Progenitor cell of endocrine pancreas (in vitro differentiated cells): ENCODE results near the gene FREM1. TPM values are rescaled to one million over a fixed set of nuclear protein-coding genes. Genes with fewer than 3 reads are reported as not detected.

ENCODE experiments used
- DNase-seq: peaks from one replicate; pipeline ENCODE4 v3.0.0; 2021; ENCODE audit warnings: low spot score; ENCODE audit not compliant: unreplicated experiment
- H3K27ac Mint-ChIP-seq: 2 replicates; pipeline ENCODE4 v1.8.0; 2021; ENCODE audit warnings: mild to moderate bottlenecking, moderate library complexity, mixed read lengths
- H3K27me3 Mint-ChIP-seq: 2 replicates; pipeline ENCODE4 v1.8.0; 2021; ENCODE audit warnings: mixed read lengths
- H3K36me3 Mint-ChIP-seq: 2 replicates; pipeline ENCODE4 v1.8.0; 2022; ENCODE audit warnings: mixed read lengths; ENCODE audit not compliant: insufficient read depth
- H3K4me1 Mint-ChIP-seq: 2 replicates; pipeline ENCODE4 v1.8.0; 2021; ENCODE audit warnings: low read depth, mixed read lengths
- H3K4me3 Mint-ChIP-seq: 2 replicates; pipeline ENCODE4 v1.8.0; 2021; ENCODE audit warnings: low read depth, mild to moderate bottlenecking, moderate library complexity, mixed read lengths
- H3K9me3 Mint-ChIP-seq: 2 replicates; pipeline ENCODE4 v1.8.0; 2021; ENCODE audit warnings: low read depth, mixed read lengths
- total RNA-seq: library from RNA; stranded (reverse); gene quantifications from 2 replicates; pipeline ENCODE4 v1.2.1, GENCODE V29; 2021
- TF ChIP-seq, protein P1 (sequence below): fragments of 200-600 bp; sonication (generic); IDR thresholded peaks from one replicate; pipeline ENCODE4 v1.5.0; 2021; ENCODE audit warnings: antibody characterized with exemption, mild to moderate bottlenecking; ENCODE audit not compliant: unreplicated experiment

The FREM1 gene
- total RNA-seq, 1 donor from 2014 or later, result 11.4 TPM

DNA sequence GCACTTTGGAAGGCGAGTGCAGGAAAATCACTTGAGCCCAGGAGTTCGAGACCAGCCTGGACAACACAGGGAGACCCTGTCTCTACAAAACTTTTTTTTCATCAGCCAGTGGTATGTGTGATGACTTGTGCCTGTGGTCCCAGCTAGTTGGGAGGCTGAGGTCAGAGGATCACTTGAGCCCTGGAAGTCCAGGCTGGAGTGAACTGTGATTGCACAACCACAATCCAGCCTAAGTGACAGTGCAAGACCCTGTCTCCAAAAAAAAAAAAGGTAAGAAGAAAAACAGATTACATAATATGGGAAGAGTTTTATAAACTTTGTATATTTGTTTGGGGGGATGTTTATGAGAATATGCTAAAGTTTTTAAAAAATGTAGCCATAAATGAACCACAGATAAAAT lies 111.2 kb downstream of the FREM1 start:
- H3K9me3 Mint-ChIP-seq, result no peaks in the 10 kb centered on the region
- H3K4me1 Mint-ChIP-seq, result no peaks in the 10 kb centered on the region
- TF ChIP-seq, protein P1, sequence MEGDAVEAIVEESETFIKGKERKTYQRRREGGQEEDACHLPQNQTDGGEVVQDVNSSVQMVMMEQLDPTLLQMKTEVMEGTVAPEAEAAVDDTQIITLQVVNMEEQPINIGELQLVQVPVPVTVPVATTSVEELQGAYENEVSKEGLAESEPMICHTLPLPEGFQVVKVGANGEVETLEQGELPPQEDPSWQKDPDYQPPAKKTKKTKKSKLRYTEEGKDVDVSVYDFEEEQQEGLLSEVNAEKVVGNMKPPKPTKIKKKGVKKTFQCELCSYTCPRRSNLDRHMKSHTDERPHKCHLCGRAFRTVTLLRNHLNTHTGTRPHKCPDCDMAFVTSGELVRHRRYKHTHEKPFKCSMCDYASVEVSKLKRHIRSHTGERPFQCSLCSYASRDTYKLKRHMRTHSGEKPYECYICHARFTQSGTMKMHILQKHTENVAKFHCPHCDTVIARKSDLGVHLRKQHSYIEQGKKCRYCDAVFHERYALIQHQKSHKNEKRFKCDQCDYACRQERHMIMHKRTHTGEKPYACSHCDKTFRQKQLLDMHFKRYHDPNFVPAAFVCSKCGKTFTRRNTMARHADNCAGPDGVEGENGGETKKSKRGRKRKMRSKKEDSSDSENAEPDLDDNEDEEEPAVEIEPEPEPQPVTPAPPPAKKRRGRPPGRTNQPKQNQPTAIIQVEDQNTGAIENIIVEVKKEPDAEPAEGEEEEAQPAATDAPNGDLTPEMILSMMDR, result no peak
- H3K27me3 Mint-ChIP-seq, result no peaks in the 10 kb centered on the region
- no peak for DNase-seq
- H3K4me3 Mint-ChIP-seq, result no peak overlapping the region
- peaks cover 3% of the 10 kb centered on the region for H3K36me3 Mint-ChIP-seq
- H3K27ac Mint-ChIP-seq, result no peak overlapping the region

DNA sequence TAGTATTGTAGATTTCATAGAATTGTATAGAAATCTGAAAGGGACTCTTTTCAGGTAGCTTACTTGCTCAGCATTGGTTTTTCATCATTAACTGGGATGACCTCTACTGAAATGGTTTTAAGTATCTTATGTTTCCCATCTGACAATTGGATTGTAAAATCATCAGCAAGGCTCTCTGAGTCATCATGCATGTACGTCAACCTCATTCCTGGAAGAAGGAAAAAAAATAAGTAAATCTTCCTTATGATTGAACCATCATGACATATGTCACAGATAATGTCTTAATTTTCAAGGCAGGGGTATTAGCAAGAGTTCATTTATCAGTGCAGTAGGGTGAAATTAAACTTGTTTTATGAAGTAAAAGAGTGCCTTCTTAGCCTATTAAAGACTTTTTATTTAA lies 112.8 kb downstream of the FREM1 start:
- TF ChIP-seq, protein P1, result no peak
- DNase-seq, result no peak
- H3K36me3 Mint-ChIP-seq, result peaks cover 3% of the 10 kb centered on the region
- H3K9me3 Mint-ChIP-seq, result no peaks in the 10 kb centered on the region
- H3K27me3 Mint-ChIP-seq, result no peaks in the 10 kb centered on the region
- no peak overlapping the region for H3K4me3 Mint-ChIP-seq
- no peaks in the 10 kb centered on the region for H3K4me1 Mint-ChIP-seq
- H3K27ac Mint-ChIP-seq, result no peak overlapping the region

DNA sequence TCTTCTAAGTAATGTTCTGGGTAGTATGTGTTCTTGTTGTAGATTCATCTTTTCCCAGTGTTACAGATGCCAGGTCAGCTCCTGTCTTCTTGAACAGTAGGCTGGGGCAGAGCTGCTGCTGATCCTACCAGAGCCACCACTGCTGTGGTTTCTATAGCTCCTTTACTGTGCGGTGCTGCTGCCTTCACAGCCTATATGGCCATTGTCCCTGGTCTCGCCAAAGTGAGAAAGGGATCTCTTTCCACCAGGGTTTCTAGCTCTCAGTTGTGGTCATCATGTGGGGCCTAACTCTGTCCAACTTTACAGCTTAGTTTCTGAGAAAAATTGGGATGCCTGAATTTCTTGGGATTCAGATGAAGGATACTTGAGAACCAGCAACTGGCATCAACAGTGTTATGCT lies 116.8 kb downstream of the FREM1 start:
- H3K27ac Mint-ChIP-seq, result no peak overlapping the region
- H3K9me3 Mint-ChIP-seq, result no peaks in the 10 kb centered on the region
- no peak for DNase-seq
- peaks cover 2% of the 10 kb centered on the region for H3K36me3 Mint-ChIP-seq
- H3K4me3 Mint-ChIP-seq, result no peak overlapping the region
- H3K4me1 Mint-ChIP-seq, result no peaks in the 10 kb centered on the region
- no peaks in the 10 kb centered on the region for H3K27me3 Mint-ChIP-seq
- TF ChIP-seq, protein P1, result no peak

DNA sequence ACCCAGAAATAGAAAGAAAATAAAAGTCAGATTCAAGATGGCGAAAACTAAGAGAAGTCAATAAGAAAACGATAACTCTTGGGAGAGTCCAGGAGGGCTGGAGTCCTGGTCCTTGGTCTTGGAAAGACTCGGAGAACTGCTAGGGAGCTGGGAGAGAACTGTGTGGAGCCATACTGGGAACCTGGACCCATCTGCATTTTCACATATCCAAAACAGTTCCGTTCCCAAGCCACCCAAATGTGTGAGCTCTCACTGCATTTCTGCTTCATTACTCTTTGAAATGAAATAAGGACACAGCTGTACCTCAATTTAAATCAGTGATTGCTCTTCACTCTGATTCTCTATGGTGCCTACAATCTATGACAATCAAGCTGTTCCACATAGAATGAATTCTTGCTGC lies 119.6 kb downstream of the FREM1 start:
- no peaks in the 10 kb centered on the region for H3K9me3 Mint-ChIP-seq
- H3K4me3 Mint-ChIP-seq, result no peak overlapping the region
- no peaks in the 10 kb centered on the region for H3K27me3 Mint-ChIP-seq
- TF ChIP-seq, protein P1, result no peak
- H3K27ac Mint-ChIP-seq, result no peak overlapping the region
- DNase-seq, result no peak
- no peaks in the 10 kb centered on the region for H3K36me3 Mint-ChIP-seq
- H3K4me1 Mint-ChIP-seq, result no peaks in the 10 kb centered on the region

DNA sequence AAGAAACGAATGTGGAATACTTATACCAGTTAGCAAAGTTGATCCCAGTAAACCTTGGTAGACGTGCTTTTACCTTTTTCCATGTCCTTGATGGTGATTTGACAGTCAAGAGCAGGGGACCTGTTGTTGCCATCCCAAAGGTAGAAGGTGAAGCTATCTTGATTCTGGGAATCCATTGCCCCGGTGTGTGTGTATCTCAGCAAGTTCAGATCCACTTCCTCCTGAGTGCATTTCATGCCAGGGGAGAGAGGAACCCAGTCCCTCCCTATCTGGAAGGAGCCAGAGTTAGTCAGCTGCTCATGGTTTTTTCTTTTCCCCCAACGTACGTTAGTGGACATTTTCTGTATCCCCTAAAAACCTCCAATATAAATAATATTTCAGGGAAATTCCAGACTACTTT lies 121.4 kb downstream of the FREM1 start:
- Mint-ChIP-seq H3K27ac (no peak overlapping the region), H3K27me3 (no peaks in the 10 kb centered on the region), H3K4me3 (no peak overlapping the region), H3K36me3 (no peaks in the 10 kb centered on the region), H3K4me1 (no peaks in the 10 kb centered on the region), H3K9me3 (no peaks in the 10 kb centered on the region)
- DNase-seq, result no peak
- TF ChIP-seq, protein P1, result no peak
